ENCODE measurements around the gene CBLL1. TPM values are rescaled to one million over a fixed set of nuclear protein-coding genes. Genes with fewer than 3 reads are reported as not detected.

CBLL1 gene
- total RNA-seq, 1 donor from 2014 or later: 26.0 TPM

DNA sequence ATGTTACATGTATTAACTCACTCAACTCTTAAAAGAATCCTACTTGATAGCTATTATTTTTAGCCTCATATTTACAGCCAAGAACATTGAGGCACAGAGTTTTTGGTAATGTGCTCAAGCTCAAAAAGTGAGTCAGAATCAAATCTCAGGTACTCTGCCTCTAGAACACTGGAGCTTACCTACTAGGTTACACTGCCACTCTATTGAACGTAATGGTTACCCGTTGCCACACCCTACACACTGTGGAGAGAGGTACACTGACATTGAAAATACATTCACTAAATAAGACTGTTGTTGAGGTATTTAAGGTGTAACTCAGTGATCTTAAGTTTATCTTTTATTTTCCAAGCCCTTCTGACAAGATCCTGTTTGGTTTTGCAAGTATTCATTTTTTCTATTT lies 41.2 kb downstream of the CBLL1 start:
- DNase-seq (ENCODE audit: low read depth): no peak
- TF ChIP-seq, protein P1, sequence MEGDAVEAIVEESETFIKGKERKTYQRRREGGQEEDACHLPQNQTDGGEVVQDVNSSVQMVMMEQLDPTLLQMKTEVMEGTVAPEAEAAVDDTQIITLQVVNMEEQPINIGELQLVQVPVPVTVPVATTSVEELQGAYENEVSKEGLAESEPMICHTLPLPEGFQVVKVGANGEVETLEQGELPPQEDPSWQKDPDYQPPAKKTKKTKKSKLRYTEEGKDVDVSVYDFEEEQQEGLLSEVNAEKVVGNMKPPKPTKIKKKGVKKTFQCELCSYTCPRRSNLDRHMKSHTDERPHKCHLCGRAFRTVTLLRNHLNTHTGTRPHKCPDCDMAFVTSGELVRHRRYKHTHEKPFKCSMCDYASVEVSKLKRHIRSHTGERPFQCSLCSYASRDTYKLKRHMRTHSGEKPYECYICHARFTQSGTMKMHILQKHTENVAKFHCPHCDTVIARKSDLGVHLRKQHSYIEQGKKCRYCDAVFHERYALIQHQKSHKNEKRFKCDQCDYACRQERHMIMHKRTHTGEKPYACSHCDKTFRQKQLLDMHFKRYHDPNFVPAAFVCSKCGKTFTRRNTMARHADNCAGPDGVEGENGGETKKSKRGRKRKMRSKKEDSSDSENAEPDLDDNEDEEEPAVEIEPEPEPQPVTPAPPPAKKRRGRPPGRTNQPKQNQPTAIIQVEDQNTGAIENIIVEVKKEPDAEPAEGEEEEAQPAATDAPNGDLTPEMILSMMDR (conservative IDR thresholded peaks at IDR 0.05; ENCODE audit: low read depth, low read length): no peak
- no peak overlapping the region for H3K4me3 ChIP-seq (ENCODE audit: low read depth, low read length)

DNA sequence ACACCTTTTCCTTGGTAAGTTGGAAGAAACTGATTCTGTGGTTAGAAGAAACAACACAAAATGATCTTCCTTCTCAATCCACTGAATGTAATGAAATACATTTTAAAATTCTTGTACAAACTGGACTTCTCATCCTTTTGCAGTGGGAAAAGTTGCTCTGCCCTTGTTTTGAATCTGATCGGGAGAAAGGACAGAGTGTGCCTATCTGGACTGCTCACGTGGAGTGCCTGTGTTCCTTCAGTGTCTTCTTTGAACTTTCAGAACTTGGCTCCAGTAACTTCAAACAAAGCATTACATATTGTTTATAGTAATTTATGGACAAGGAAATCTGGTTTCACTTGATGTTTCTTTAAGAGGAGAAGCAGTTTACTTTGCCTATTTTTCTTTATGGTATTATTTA lies 42.0 kb downstream of the CBLL1 start:
- TF ChIP-seq, protein P1 (conservative IDR thresholded peaks at IDR 0.05; ENCODE audit: low read depth, low read length): no peak

DNA sequence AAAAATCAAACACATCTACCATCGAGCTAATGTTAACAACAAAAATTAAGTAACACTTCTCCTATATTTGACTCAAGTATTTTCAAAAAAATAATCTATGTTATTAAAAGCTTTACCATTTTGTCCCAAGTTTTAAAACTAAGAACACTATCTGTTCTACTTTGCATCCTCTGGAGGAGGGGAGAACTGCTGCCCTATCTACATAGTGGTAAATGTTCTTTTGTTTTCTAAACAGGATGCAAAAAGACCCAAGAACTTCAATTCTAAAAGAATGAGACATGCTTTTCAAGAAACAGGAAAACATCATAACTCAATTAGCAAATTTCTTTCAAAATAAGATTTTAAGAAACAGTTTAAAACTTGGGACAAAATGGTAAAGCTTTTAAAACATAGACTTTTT lies 44.3 kb downstream of the CBLL1 start:
- TF ChIP-seq, protein P1 (conservative IDR thresholded peaks at IDR 0.05; ENCODE audit: low read depth, low read length): no peak
- H3K4me3 ChIP-seq (ENCODE audit: low read depth, low read length): no peak overlapping the region
- DNase-seq (ENCODE audit: low read depth): no peak

More for the DNA sequence above, 42.0 kb downstream of the CBLL1 start:
- DNase-seq (ENCODE audit: low read depth): no peak
- H3K4me3 ChIP-seq (ENCODE audit: low read depth, low read length): no peak overlapping the region

DNA sequence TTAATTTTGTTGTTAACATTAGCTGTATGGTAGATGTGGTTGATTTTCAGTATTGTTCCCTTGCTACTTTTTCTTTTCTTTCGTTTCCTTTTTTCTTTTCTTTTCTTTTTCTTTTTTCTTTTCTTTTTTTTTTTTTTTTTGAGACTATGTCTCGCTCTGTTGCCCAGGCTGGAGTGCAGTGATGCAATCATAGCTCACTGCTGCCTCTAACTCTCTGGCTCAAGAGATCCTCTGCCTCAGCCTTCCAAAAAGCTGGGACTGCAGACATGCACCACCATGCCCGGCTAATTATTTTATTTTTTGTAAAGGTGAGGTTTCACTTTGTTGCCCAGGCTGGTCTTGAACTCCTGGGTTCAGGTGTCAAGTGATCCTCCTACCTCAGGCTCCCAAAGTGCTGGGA lies 44.7 kb downstream of the CBLL1 start:
- TF ChIP-seq, protein P1 (conservative IDR thresholded peaks at IDR 0.05; ENCODE audit: low read depth, low read length): no peak
- H3K4me3 ChIP-seq (ENCODE audit: low read depth, low read length): no peak overlapping the region
- DNase-seq (ENCODE audit: low read depth): no peak

DNA sequence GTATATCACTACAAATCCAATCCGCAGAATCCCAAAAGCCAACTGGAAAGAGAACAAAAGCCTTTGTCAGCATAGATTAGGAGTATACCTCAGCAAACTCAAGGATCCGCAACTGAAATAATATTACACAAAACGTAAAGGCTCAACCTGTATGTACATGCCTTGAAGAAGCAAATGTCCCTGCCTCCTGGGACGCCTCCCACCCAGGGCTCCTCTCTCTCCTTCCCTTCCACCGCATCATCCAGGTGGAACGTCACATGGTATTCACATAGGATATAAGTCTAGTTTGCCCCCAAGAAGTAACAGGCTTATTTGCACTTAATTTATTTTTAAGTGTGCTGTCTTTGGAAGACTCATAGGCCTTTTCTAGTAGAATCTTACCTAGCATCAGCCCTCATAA lies 45.7 kb downstream of the CBLL1 start:
- DNase-seq (ENCODE audit: low read depth): no peak

DNA sequence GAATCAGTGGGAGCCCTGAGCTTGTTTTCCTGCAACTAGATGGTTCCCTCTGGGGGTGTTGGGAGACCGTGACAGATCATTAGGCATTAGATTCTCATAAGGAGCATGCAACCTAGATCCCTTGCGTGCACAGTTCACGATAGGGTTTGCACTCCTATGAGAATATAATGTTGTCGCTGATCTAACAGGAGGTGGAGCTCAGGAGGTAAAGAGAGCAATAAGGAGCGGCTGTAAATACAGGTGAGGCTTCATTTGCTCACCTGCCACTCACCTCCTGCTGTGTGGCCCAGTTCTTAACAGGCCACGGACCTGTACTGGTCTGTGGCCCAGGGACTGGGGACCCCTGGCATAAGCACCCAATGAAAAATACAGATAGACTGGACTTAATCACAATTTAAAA lies 48.4 kb downstream of the CBLL1 start:
- H3K4me3 ChIP-seq (ENCODE audit: low read depth, low read length): no peak overlapping the region
- no peak for DNase-seq (ENCODE audit: low read depth)
- TF ChIP-seq, protein P1 (conservative IDR thresholded peaks at IDR 0.05; ENCODE audit: low read depth, low read length): no peak

More for the DNA sequence above, 45.7 kb downstream of the CBLL1 start:
- TF ChIP-seq, protein P1 (conservative IDR thresholded peaks at IDR 0.05; ENCODE audit: low read depth, low read length): no peak
- no peak overlapping the region for H3K4me3 ChIP-seq (ENCODE audit: low read depth, low read length)

DNA sequence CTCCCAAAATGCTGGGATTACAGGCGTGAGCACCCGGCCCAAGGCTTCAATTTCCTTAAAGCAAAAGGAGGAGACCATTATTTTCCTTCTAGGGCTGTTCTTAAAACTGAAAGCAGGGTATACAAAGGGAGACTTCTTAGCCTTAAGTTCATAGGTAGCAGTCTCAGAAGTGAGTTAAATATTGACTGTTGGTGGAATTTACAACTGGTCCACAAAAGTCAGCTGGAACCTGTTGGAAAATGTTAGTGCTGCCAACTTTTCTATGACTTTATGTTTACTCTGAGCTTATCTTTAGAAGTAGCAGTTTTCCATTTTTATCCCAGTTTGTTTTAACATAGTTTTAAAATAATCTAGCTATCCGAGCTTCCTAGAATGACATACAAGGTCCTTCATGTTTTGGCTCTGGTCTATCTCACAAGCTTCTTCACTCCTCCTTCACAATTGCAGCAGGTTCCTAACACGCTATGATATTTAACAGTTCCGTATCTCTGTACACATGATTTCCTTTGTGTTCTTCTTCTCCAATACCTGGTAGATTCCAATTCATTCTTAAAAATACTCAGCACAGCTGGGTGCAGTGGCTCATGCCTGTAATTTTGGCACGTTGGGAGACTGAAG lies 55.8 kb downstream of the CBLL1 start:
- H3K4me3 ChIP-seq (ENCODE audit: low read depth, low read length): no peak overlapping the region
- no peak for DNase-seq (ENCODE audit: low read depth)
- TF ChIP-seq, protein P1 (conservative IDR thresholded peaks at IDR 0.05; ENCODE audit: low read depth, low read length): no peak
